HEK293 (cell line): ENCODE measurements around the gene PEF1.

Experiments
- CTCF ChIA-PET: fragments of 350-600 bp; formaldehyde crosslinking; extraction: SDS; loops from one replicate; lab custom pipeline; 2021; ENCODE audit warnings: antibody characterized with exemption; lab: Yijun Ruan, JAX
- POLR2A ChIA-PET: fragments of 300-600 bp; formaldehyde crosslinking; extraction: SDS; loops from one replicate; lab custom pipeline; 2020; ENCODE audit warnings: antibody characterized with exemption, inconsistent platforms; lab: Yijun Ruan, JAX
- H3K27ac ChIP-seq: fragments of 200-500 bp; sonication (Bioruptor generic); 2 replicates; pipeline ENCODE4 v1.5.1; 2014; ENCODE audit warnings: low read depth, low read length, control low read depth, inconsistent platforms; ENCODE audit errors: extremely low read depth
- H3K36me3 ChIP-seq, 2 experiments: fragments of 200-500 bp in 1 of 2; sonication (Bioruptor generic) in 1 of 2; 1 replicate in 1 of 2; 2 replicates in 1 of 2; pipeline ENCODE4 v1.5.1; 2014 to 2017; ENCODE audit warnings: inconsistent platforms in 2 of 2, low read length in 2 of 2; ENCODE audit not compliant: control insufficient read depth in 2 of 2, insufficient read depth in 1 of 2
- H3K4me1 ChIP-seq: fragments of 200-500 bp; sonication (Bioruptor generic); 2 replicates; pipeline ENCODE4 v1.5.1; 2014; ENCODE audit warnings: mild to moderate bottlenecking, low read length, inconsistent platforms; ENCODE audit not compliant: control insufficient read depth, insufficient read depth
- H3K4me3 ChIP-seq: 2 replicates; pipeline ENCODE4 v1.5.1; 2011; ENCODE audit warnings: low read depth, mild to moderate bottlenecking, control low read depth, low read length, moderate library complexity
- H3K9me3 ChIP-seq: fragments of 200-500 bp; sonication (Bioruptor generic); 2 replicates; pipeline ENCODE4 v1.5.1; 2014; ENCODE audit warnings: low read depth, low read length, inconsistent platforms; ENCODE audit not compliant: control insufficient read depth, insufficient read depth
- BCL11B ChIP-seq: fragments of 450-650 bp; formaldehyde crosslinking; IDR thresholded peaks from 2 replicates; pipeline ENCODE4 v1.5.1; 2016; ENCODE audit warnings: low read depth, missing biosample characterization, missing genetic modification characterization
- BCL6B ChIP-seq: fragments of 450-650 bp; formaldehyde crosslinking; IDR thresholded peaks from 2 replicates; pipeline ENCODE4 v1.5.1; 2017; ENCODE audit warnings: missing biosample characterization, missing genetic modification characterization
- ELK4 ChIP-seq: IDR thresholded peaks from 2 replicates; pipeline ENCODE4 v1.6.1; 2011; ENCODE audit warnings: mild to moderate bottlenecking, low read depth, low read length, borderline replicate concordance
- KLF16 ChIP-seq: fragments of 450-650 bp; formaldehyde crosslinking; IDR thresholded peaks from 2 replicates; pipeline ENCODE4 v1.5.1; 2017; ENCODE audit warnings: missing biosample characterization, missing genetic modification characterization
- MZF1 ChIP-seq: fragments of 450-650 bp; formaldehyde crosslinking; IDR thresholded peaks from 2 replicates; pipeline ENCODE4 v1.5.1; 2017; ENCODE audit warnings: missing biosample characterization, missing genetic modification characterization, borderline replicate concordance
- OSR2 ChIP-seq: fragments of 450-650 bp; formaldehyde crosslinking; IDR thresholded peaks from 2 replicates; pipeline ENCODE4 v1.5.1; 2016; ENCODE audit warnings: missing biosample characterization, missing genetic modification characterization
- ZBTB7A ChIP-seq: fragments of 450-650 bp; formaldehyde crosslinking; IDR thresholded peaks from 2 replicates; pipeline ENCODE4 v1.5.1; 2016; ENCODE audit warnings: low read depth, missing biosample characterization, missing genetic modification characterization
- ZEB2 ChIP-seq: fragments of 450-650 bp; formaldehyde crosslinking; IDR thresholded peaks from 2 replicates; pipeline ENCODE4 v1.5.1; 2016; ENCODE audit warnings: missing biosample characterization, missing genetic modification characterization
- ZFHX2 ChIP-seq: fragments of 450-650 bp; formaldehyde crosslinking; conservative IDR thresholded peaks from 2 replicates; pipeline ENCODE4 v1.5.1; 2016; ENCODE audit warnings: missing biosample characterization, missing genetic modification characterization
- ZNF121 ChIP-seq: fragments of 450-650 bp; formaldehyde crosslinking; IDR thresholded peaks from 2 replicates; pipeline ENCODE4 v1.5.1; 2016; ENCODE audit warnings: missing biosample characterization, missing genetic modification characterization
- ZNF2 ChIP-seq: fragments of 450-650 bp; formaldehyde crosslinking; IDR thresholded peaks from 2 replicates; pipeline ENCODE4 v1.5.1; 2016; ENCODE audit warnings: missing biosample characterization, missing genetic modification characterization
- ZNF23 ChIP-seq: fragments of 450-650 bp; formaldehyde crosslinking; IDR thresholded peaks from 2 replicates; pipeline ENCODE4 v1.5.1; 2016; ENCODE audit warnings: missing biosample characterization, missing genetic modification characterization, borderline replicate concordance
- ZNF324 ChIP-seq: fragments of 450-650 bp; formaldehyde crosslinking; IDR thresholded peaks from 2 replicates; pipeline ENCODE4 v1.5.1; 2016; ENCODE audit warnings: missing biosample characterization, missing genetic modification characterization
- ZNF37A ChIP-seq: fragments of 450-650 bp; IDR thresholded peaks from 2 replicates; pipeline ENCODE4 v1.5.1; 2018; ENCODE audit warnings: missing biosample characterization, missing genetic modification characterization
- ZNF513 ChIP-seq: fragments of 450-650 bp; IDR thresholded peaks from 2 replicates; pipeline ENCODE4 v1.5.1; 2018; ENCODE audit warnings: missing biosample characterization, missing genetic modification characterization
- ZNF530 ChIP-seq: fragments of 450-650 bp; formaldehyde crosslinking; IDR thresholded peaks from 2 replicates; pipeline ENCODE4 v1.5.1; 2016; ENCODE audit warnings: low read depth, missing biosample characterization, missing genetic modification characterization
- ZNF544 ChIP-seq: fragments of 450-650 bp; formaldehyde crosslinking; IDR thresholded peaks from 2 replicates; pipeline ENCODE4 v1.5.0; 2017; ENCODE audit warnings: missing biosample characterization, missing genetic modification characterization
- ZNF555 ChIP-seq: fragments of 450-650 bp; formaldehyde crosslinking; conservative IDR thresholded peaks from 2 replicates; pipeline ENCODE4 v1.5.1; 2017; ENCODE audit warnings: missing biosample characterization, mild to moderate bottlenecking, missing genetic modification characterization, inconsistent platforms
- ZNF600 ChIP-seq: fragments of 450-650 bp; formaldehyde crosslinking; IDR thresholded peaks from 2 replicates; pipeline ENCODE4 v1.5.1; 2016; ENCODE audit warnings: missing biosample characterization, missing genetic modification characterization
- ZNF660 ChIP-seq: fragments of 450-650 bp; IDR thresholded peaks from 2 replicates; pipeline ENCODE4 v1.5.1; 2018; ENCODE audit warnings: missing biosample characterization, mild to moderate bottlenecking, missing genetic modification characterization
- ZNF704 ChIP-seq: fragments of 450-650 bp; formaldehyde crosslinking; IDR thresholded peaks from 2 replicates; pipeline ENCODE4 v1.5.1; 2016; ENCODE audit warnings: missing biosample characterization, missing genetic modification characterization
- ZNF837 ChIP-seq: fragments of 450-650 bp; formaldehyde crosslinking; IDR thresholded peaks from 2 replicates; pipeline ENCODE4 v1.5.1; 2016; ENCODE audit warnings: missing biosample characterization, missing genetic modification characterization

Gene PEF1

GRCh38 chr1:31652891-31653499, 8.3 kb upstream of the PEF1 start:
- POLR2A ChIA-PET, result no interaction called here
- no peak overlapping the region for H3K27ac ChIP-seq
- no peak for TF ChIP-seq ZNF544
- TF ChIP-seq KLF16, result no peak
- TF ChIP-seq BCL6B (tag by site-specific recombination), result no peak
- no peak for TF ChIP-seq ZNF2 (tag by site-specific recombination)
- TF ChIP-seq, all 188 proteins: peak for 0
- Histone ChIP-seq H3K36me3 (no peaks in the 10 kb centered on the region), H3K4me3 (no peak overlapping the region), H3K4me1 (no peaks in the 10 kb centered on the region), H3K9me3 (no peaks in the 10 kb centered on the region)
- CTCF ChIA-PET, result interaction anchor here (3.6 kb wide), 1 partner anchor 136 kb away, joined by 11 read pairs; no protein-coding TSS in a partner anchor

GRCh38 chr1:31651766-31652165, 7.1 kb upstream of the PEF1 start:
- CTCF ChIA-PET, result interaction anchor here (1.2 to 3.6 kb wide), 2 partner anchors 33 to 137 kb away, joined by 3 to 11 read pairs; no protein-coding TSS in a partner anchor

GRCh38 chr1:31651089-31651420, 6.4 kb upstream of the PEF1 start:
- no peaks in the 10 kb centered on the region for H3K9me3 ChIP-seq
- ChIA-PET CTCF (interaction anchor here (1.0 to 3.6 kb wide), 5 partner anchors 13 to 138 kb away, joined by 3 to 11 read pairs (median 4); no protein-coding TSS in a partner anchor), POLR2A (interaction anchor here (0.5 kb wide), 1 partner anchor 61 kb away, joined by 6 read pairs; no protein-coding TSS in a partner anchor)
- H3K4me1 ChIP-seq, result no peaks in the 10 kb centered on the region
- H3K27ac ChIP-seq, result no peak overlapping the region
- no peak overlapping the region for H3K4me3 ChIP-seq
- no peaks in the 10 kb centered on the region for H3K36me3 ChIP-seq
- TF ChIP-seq ZNF600 (tag by site-specific recombination), result no peak
- no peak for TF ChIP-seq ZNF37A (tag by site-specific recombination)
- no peak for TF ChIP-seq ZNF324 (tag by site-specific recombination)
- TF ChIP-seq ZBTB7A (tag by site-specific recombination), result no peak

More at GRCh38 chr1:31651766-31652165, 7.1 kb upstream of the PEF1 start:
- Histone ChIP-seq H3K27ac (no peak overlapping the region), H3K36me3 (no peaks in the 10 kb centered on the region), H3K4me3 (no peak overlapping the region), H3K4me1 (no peaks in the 10 kb centered on the region), H3K9me3 (no peaks in the 10 kb centered on the region)
- POLR2A ChIA-PET, result no interaction called here
- TF ChIP-seq ELK4 (no peak), MZF1 (tag by site-specific recombination) (no peak), ZNF23 (tag by site-specific recombination) (no peak), ZNF660 (tag by site-specific recombination) (no peak)

- CTCF ChIA-PET, result interaction anchor here (1.0 to 3.6 kb wide), 4 partner anchors 14 to 139 kb away, joined by 4 to 11 read pairs (median 4); no protein-coding TSS in a partner anchor
- Histone ChIP-seq H3K9me3 (no peaks in the 10 kb centered on the region), H3K36me3 (no peaks in the 10 kb centered on the region), H3K4me3 (no peak overlapping the region), H3K27ac (no peak overlapping the region), H3K4me1 (no peaks in the 10 kb centered on the region)
- POLR2A ChIA-PET, result interaction anchor here (0.5 kb wide), 2 partner anchors 61 to 172 kb away, joined by 3 to 6 read pairs; no protein-coding TSS in a partner anchor
- TF ChIP-seq ZNF555 (tag by site-specific recombination) (no peak), ZNF121 (tag by site-specific recombination) (no peak), ZNF513 (tag by site-specific recombination) (no peak), OSR2 (tag by site-specific recombination) (no peak), ZNF837 (no peak), ZEB2 (no peak), ZFHX2 (tag by site-specific recombination) (no peak), ZNF530 (no peak), BCL11B (tag by site-specific recombination) (no peak), ZNF704 (tag by site-specific recombination) (no peak)
Measured at GRCh38 chr1:31650161-31651088, 5.7 kb upstream of the PEF1 start.
